Inferior parietal cortex (tissue), 1 donor: ENCODE data around the gene MIER2.

Source experiments
- DNase-seq: peaks from one replicate; pipeline ENCODE4 v3.0.0-alpha.2; 2016; ENCODE audit errors: extremely low spot score

The MIER2 gene

DNA sequence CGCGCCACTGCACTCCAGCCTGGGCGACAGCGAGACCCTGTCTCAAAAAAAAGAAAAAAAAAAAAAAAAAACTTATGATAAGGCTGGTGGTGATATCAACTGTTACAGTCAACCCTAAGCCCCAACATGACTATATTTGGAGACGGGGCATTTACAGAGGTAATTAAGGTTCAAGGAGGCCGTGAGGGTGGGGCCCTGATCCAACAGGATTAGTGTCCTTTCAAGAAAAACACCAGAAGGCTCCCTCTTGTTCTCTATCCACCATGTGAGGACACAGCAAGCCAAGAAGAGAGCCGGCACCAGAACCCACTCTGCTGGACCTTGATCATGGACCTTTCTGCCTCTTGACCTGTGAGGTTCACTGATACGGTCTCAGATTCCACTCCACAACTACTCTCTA is 14.1 kb downstream of the MIER2 start:
- no peak for DNase-seq

DNA sequence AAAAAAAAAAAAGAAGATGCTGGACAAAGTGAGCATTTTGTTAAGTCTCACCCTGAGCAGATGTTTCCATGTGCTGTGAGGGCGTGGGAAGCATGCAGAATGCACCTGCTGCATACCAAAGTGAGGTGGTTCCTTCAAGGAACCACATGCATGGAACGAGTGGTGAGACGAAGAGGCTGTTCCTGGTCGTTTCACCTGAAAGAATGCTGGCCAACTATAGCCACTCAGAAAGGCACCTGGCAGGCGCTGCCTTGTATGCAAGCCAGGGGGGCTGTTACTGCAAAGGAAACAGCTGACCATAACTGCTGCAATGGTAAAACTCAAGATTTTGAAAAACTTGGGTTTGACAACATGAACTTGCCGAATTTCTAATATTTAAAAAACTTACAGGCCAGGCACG is 14.7 kb downstream of the MIER2 start:
- no peak for DNase-seq

DNA sequence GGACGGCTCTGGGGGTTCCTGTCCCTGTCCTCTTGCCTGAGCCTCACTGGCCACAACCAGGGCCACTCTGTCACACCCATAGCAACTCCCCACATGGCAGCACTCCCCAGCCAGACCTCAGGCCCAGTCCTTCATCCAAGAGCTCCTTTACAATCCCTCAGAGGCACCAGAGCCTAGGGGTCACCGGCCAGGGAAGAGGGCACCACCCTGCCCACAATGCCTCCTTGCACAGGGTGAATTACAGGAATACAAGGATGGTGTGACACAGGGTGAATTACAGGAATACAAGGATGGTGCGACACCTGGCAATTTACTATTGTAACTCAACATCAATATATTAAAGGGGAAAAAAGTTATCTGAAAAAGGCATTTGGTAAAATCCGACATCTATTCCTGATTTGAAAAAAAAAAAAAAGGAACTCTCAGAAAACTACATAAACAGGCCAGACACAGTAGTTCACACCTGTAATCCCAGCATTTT is 16.5 kb downstream of the MIER2 start:
- DNase-seq: no peak

DNA sequence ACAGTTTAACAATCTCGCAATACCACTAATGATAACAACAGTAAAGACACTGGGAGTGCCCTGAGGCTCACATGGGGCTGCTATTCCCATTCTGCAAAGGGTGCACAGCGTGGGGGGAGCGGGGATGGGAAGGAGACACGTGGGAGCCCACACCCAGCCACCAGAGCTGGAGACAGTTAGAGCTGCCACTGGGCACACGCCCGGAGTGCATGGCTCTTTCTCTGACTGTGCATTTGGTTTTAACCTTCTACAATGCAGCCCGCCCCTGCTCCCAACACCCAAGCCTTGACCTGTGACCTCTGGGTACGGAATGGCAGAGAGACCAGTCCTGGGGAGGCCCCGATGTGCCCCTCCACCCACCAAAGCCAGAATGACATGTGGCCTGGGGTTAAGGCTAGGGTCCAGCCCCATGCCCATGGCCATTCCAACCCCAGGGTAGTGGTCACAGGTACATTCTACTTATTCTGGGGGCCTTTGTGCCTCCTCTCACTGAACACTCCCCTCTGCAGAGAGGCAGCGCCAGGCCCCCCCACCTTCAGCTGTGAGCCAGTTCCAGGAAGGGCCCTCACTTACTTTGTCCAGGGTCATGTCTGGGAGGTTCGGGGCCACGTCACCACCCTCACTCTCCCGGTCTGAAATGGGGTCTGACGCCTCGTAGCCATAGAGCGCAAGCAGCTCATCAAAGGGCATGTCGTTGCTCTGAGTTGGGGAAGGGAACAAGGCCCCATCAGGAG is 17.1 kb downstream of the MIER2 start:
- DNase-seq: no peak

DNA sequence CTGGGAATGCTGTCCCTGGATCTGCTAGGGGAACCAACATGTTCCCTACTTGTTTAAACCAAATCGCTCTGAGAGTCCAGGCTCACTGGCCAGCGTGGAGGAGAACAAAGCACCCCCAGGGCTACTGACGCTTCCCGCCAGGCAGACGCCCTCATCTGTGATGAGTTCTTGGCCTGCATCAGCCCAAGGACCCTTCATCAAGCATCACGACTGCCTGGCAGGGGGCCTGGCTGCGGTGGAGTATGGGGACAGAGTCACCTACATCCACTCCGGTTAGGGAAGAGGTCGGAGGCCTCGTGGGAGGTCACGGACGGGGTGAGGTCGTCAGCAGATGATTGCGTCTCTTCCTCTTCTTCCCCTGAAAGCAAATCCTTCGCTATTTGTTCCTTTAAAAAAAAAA is 17.7 kb downstream of the MIER2 start:
- no peak for DNase-seq

DNA sequence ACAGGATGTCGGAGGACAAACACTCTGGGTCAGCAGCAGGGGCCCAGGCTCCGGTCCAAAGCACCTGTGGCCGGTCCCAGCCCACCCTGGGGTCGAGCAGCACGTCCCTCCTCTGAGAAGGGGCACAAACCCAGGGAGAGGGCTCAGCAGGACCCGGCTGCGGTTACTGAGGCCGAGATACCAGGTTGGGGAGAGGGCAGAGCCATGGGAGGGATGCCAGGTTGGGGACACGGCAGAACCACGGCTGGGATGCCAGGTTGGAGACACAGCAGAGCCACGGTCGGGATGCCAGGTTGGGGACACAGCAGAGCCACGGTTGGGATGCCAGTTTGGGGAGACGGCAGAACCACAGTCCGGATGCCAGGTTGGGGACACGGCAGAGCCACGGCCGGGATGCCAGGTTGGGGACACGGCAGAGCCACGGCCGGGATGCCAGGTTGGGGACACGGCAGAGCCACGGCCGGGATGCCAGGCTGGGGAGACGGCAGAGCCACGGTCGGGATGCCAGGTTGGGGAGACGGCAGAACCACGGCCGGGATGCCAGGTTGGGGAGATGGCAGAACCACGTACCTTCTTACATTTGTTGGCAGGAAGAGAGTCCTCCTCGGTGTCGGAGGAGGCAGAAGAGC is 18.5 kb downstream of the MIER2 start:
- no peak for DNase-seq

DNA sequence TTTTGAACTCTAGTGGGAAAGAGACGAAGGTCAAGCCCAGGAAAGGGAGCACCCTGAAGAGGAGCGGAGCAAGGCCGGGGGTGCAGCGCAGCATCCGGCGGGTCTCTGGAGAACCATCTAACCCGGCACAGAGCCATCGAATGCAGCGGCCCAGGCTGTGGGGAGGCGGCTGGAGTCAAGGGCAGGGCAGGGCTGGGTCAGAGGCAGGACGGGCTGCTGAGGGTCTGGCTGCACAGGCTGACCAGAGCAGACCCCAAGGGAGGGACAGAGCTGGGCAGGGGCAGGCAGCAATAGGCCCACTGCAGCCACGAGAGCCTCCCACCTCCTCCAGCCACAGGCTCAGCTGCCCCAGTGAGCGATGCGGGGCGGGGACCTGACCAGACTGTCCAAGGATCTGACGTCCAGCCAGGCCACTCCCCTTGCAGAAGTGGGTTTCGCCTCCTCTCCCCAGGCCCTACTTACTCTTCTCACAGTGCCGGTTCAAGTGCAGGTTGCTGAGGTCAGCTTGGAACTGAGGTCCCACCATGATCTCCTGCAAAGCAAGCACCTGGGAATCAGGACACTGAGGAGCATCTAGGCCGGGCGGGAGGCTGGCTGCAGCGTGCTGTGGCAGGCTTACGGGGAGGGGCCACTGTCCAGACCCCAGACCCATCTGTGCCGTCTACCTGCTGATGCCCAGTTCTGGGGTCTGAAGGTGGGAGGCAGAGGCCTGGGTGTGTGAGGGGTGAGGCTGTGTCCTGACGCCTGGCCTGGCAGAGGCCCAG is 19.2 kb downstream of the MIER2 start:
- no peak for DNase-seq

DNA sequence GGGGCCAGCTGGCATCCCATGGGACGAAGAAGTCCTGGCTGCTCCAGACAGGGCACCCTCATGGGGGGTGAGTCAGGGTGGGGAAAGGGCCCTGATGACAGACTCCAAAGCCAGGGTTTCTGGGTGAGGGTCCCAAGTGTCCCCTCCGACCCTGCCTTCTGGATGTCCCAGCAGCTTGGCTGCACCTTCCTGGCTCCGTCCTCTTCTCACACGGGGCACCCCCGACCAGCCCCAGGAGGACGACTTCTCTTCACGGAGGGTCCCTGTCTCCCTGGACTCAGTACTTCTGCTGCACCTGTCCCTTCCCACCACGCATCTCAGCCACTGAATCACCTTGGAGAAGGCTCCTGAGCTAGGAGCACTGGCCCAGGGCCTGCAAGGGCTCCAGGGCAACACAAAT is 19.9 kb downstream of the MIER2 start:
- no peak for DNase-seq

DNA sequence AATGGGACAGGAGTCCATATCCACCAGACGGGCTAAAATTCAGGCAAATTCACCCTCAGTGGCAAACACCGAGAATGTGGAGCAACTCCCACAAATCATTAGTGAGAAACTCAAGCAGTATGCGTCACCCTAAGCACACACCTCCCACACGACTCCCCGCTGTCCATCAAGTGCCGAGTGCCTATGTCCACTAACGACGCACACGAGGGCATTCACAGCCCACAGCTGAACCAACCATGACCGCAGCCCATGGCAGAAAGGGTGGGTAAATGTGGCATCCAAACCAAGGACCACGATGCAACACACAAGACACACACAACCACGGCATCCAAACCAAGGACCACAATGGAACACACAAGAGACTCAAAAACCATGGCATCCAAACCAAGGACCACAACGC is 22.0 kb downstream of the MIER2 start:
- DNase-seq: no peak

DNA sequence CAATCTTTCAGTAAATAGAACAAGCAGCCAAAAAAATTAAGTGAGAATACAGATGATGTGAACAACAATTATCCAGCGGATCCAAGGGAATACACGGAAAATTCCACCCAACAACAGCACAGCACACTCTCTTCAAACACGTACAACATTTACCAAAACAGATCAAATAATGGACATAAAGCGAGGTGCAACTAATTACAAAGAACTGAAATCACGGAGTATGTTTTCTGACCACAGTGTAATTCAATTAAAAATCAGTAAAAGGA is 26.2 kb downstream of the MIER2 start:
- no peak for DNase-seq

DNA sequence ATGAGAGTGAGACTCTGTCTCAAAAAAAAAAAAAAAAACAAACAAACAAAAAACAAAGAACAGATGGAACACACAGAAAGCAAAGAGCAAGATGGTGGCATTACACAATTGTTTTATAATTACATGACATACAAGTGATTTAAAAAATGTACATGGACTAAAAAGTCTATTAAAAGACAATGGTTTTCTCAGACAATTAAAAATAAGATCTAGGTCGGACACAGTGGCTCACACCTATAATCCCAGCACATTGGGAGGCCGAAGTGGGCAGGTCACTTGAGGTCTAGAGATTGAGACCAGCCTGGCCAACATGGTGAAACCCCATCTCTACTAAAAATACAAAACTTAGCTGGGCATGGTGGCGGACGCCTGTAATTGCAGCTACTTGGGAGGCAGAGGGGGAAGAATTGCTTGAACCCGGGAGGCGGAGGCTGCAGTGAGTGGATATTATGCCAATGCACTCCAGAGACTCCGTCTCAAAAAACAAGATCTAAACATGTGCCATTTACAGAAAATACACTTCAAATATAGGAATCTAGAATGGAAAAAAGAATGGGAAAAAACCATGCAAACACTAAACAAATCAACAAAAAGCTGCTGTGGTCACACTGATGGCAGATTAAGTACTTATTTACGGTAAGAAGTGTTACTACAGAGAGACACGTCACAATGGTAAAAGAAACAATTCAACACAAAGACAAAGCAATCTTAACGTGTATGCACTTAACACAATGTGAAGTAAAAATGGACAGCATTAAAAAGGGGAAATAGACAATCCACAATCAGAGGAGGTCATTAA is 26.7 kb downstream of the MIER2 start:
- DNase-seq: no peak

DNA sequence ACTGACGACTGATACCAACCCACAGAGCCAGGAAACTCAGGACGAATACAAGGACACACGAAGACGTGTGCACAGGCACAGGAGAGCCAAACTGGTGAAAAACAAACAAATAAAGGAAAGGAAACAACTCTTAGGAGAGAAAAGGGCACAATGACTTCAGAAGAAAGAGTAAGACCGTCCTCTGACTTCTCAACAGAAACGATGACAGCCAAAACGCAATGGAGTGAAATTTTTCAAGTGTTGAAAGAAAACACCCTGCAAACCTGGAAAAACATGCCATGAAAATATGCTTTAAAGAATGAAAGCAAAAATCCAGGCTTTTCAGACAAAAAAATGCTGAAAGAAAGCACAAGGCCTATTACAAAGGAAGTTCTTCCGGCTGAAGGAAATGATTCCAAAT is 28.8 kb downstream of the MIER2 start:
- no peak for DNase-seq

DNA sequence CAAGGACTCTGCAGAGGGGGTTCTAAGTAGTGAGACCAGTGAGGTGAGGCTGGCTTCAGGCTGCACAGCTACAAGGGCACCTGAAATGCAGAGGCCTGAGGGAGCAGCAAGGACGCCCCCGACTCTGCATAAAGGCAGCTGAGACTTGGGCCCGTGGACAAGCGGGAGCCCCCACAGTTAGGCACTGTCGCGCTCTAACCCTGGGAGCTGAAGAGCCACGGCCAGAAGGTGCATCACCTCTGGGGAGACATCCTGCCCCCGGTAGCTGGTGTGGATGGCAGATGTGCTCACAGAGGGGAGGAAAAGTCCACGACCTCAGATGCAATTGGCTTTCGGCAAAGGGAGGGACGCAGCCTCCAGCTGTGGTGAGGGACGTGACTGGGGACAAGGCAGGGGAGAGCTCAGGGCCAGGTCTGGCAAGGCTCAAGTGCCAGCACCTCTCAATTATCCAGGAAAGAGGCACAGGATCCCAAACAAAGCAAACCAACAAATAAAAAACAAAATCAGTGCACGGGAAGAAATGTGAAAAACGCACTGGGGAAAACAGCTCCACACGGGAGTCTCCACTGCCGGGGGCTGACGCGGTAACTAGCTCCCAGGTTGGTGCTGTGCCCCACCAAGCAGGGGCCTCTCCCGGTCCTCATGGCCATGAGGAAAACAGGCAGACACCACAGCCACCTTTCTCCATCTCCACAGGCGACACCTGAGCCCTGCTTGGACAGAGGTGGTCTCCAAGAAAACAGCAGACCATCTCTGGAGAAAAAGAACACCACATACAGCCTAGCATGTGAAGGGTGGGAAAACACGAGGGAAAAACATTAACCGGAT is 30.4 kb downstream of the MIER2 start:
- DNase-seq: no peak

DNA sequence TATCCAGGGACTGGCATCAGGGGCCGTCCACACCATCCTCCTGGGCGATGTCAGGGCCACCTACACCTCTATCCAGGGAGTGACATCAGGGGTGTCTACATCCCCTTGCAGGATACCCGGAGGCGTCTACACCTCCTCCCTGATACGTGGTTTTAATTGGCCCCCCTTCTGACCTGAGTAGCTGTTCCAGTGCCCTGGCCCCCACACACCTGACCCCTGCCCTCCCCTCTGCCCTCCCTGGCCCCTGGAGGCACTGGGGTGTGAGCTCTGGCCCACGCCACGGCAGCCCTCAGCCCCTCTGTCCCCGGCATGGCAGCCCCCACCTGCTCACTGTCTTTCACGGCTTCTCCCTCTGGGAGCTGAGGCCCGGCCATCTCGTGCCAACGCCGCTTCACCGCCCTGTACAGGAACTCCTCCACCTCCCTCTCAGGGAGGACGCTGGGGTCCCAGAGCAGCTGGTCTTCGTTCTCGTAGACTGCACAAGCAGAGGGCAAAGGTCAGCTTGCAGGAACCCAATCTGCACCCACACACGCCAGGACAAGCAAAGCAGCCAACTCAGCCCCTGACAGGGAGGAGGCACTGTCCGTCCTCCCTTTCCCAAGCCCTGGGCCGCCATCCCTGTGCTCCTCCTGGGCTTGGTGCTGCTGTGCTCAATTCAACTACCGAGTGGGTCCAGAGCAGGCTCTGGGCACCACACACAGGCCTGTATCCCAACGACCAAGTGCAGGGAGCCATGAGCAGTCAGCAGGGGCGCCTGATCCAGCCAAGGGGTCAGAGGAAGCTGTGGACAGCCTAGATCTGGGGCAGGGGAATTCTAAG is 31.2 kb downstream of the MIER2 start:
- DNase-seq: no peak

DNA sequence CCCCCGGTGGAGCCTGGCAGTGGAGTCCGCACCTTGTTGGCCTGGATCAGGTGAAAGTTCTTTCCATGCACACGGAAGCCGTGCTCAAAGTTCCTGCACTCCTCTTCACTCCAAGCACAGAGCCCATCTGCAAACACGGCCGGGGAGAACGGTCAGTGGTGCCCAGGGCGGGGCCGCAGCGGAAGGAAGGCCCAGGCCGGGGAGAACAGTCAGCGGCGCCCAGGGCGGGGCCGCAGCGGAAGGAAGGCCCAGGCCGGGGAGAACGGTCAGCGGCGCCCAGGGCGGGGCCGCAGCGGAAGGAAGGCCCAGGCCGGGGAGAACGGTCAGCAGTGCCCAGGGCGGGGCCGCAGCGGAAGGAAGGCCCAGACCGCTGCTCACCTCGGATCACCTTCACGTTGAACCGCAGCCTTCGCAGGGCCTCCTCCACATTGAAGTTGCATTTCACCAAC is 32.8 kb downstream of the MIER2 start:
- no peak for DNase-seq

DNA sequence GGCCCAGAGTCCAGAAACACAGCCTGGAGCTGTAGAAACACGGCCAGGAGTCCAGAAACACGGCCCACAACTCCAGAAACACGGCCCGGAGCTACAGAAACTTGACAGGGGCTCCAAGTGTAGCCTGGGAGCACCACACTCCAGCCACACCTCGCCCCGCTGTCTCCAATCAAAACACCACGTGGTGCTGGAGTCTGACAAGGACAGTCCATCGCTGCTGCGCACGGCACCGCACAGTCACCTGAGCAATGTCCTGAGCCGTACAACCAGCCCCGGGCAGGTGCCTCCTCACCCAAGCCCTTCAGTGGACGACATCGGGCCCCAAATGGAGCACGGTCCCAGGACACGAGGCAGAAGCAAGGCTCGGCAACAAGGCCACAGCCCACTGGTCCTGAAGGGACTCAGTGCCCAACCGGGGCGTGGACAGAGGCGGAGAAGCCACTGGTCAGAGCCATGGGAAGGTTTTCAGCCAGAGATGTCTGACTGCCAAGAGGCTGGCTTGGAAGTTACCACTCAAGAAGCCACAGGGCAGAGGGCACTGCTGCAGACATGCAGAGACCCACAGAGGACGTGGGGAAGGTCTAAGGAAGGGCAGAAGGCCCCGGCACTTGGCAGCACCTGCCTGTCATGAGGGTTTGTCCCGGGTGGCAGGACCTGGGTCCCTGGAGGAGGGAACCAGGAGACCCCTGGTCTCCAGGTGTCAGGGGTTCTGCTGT is 33.7 kb downstream of the MIER2 start:
- DNase-seq: no peak

DNA sequence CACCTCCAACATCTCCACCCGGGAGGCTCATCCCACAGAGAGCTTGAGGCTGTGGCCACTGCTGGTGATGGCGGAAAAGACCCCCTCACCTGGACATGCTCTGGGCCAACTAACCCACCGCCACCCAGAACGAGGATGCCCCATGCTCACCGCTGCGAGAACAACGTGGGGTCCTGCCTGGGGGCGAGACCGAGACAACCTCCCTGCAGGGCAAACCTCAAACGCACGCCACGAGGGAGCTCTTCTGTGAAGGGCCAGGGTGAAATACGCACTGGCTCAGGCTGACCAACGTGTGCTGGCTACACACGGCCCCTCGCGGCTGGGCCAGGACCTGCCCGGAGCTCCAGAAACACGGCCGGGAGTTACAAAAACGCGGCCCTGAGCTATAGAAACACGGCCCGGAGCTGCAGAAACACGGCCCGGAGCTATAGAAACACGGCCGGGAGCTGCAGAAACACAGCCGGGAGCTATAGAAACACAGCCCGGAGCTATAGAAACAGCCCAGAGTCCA is 34.4 kb downstream of the MIER2 start:
- no peak for DNase-seq

DNA sequence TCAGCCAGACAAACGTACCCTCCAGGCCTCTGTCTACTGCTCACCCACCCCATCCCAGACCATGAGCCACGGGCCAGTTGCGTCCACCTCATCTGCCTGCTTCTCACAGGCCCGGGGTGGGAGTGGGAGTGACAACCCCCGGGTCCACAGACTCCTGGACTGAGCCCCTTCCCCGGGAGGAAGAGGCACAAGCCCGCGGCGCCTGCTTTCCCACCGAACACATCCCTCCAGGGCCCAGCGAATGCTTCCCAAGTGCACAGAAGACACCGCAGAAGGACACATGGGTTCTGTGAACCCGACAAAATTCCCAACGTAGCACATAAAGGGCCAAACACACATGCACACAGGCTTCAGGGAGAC is 35.4 kb downstream of the MIER2 start:
- no peak for DNase-seq

DNA sequence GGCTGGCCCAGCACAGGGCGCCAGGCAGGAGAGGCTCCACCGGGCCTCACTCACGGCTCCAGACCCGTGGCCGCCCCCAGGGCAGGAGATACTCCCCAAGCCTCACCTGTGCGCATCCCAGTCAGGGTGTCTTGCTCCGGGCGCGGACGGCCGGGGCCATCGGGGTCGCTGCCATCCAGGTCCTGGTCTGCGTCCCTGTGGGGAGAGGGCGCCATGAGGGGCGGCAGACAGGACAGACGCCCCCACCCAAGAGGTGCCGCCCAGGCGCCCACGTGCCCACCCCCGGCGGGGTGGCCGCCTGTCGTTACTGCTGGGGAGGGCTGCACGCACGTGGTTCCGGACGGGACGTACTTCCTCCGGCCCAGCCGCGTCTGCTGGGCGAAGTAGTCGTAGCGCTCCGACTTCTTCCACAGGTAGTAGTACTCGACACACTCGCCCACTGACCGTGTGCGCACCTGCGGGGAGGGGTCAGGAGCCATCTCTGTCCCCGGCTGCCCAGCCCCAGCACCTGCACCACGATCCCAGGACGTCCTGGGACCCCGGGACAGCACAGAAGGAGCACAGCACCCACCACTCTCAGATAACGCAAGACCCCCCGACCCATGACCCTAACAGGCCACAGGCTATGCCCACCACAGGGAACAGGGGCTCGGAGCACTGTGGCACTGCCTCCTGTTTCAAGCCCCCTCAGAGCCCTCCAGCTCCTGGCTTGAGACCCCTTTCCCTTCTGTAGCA is 36.0 kb downstream of the MIER2 start:
- no peak for DNase-seq
